Testis (tissue), 2 donors: ENCODE data around the gene KIAA1958.

Experiments used
- POLR2A ChIP-seq: fragments of 450-650 bp; IDR thresholded peaks from one replicate; pipeline ENCODE4 v1.6.1; 2017; ENCODE audit warnings: antibody characterized with exemption, mild to moderate bottlenecking, moderate library complexity
- TF ChIP-seq, protein P1 (sequence below), 3 experiments: fragments of 450-650 bp in 2 of 3; fragments of 200-600 bp in 1 of 3; sonication (generic) in 1 of 3; IDR thresholded peaks; one replicate each; pipeline ENCODE4 v1.5.1; 2016 to 2019; ENCODE audit warnings: antibody characterized with exemption in 3 of 3, mild to moderate bottlenecking in 2 of 3, moderate library complexity in 1 of 3

DNA sequence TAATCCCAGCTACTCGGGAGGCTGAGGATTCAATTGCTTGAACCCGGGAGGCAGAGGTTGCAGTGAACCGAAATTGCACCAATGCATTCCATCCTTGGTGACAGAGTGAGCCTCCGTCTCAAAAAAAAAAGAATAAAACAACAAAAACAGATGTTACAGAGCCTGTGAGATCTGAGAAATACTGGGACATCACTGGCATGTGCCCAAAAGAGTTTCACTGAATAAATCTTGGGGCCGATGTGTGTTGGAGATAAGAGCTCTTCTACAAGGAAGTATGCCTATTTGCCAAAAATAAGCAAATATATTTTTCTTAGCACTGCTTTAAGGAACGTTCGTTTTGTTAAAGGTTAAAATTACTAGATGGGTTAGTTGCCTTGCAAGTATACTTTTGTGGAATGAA, 55.1 kb downstream of the KIAA1958 start:
- TF ChIP-seq, protein P1, sequence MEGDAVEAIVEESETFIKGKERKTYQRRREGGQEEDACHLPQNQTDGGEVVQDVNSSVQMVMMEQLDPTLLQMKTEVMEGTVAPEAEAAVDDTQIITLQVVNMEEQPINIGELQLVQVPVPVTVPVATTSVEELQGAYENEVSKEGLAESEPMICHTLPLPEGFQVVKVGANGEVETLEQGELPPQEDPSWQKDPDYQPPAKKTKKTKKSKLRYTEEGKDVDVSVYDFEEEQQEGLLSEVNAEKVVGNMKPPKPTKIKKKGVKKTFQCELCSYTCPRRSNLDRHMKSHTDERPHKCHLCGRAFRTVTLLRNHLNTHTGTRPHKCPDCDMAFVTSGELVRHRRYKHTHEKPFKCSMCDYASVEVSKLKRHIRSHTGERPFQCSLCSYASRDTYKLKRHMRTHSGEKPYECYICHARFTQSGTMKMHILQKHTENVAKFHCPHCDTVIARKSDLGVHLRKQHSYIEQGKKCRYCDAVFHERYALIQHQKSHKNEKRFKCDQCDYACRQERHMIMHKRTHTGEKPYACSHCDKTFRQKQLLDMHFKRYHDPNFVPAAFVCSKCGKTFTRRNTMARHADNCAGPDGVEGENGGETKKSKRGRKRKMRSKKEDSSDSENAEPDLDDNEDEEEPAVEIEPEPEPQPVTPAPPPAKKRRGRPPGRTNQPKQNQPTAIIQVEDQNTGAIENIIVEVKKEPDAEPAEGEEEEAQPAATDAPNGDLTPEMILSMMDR (IDR thresholded peaks at IDR 0.05) = no peak
- no peak for TF ChIP-seq POLR2A
